ENCODE results near the gene ADARB2.

- no peak for TF ChIP-seq POLR2AphosphoS5 (IDR thresholded peaks at IDR 0.05; ENCODE audit: low read depth, low read length)
- TF ChIP-seq SIN3A (IDR thresholded peaks at IDR 0.05; ENCODE audit: borderline replicate concordance, insufficient read depth, low read length), result no peak
These were observed 274.2 kb downstream of the ADARB2 start for GRCh38 chr10:1462994-1463633.
